Activated T-helper 1 cell treated with anti-CD3 and anti-CD28 coated beads, Interleukin-12 subunit alpha, Interleukin-12 subunit beta, Interleukin-2, Interleukin-4 antibody, amounts not matched to agents 30 ng/mL and 10 ng/mL and 1 ng/mL, durations not matched to agents 14 hours and 24 hours and 36 hours (primary cell): Measurements from ENCODE around the gene RASA3. TPM values are rescaled to one million over a fixed set of nuclear protein-coding genes. Genes with fewer than 3 reads are reported as not detected.
"Not testable (repeated sequence)": the region's sequence is repeated elsewhere in the genome, so short reads cannot be mapped to it uniquely, and the experiment has no call there.

Experiments
- DNase-seq: peaks from one replicate; pipeline ENCODE4 v3.0.0; 2021; ENCODE audit warnings: low spot score
- H3K27ac Mint-ChIP-seq: one replicate; pipeline ENCODE4 v1.8.0; 2021; ENCODE audit warnings: mild to moderate bottlenecking, mixed read lengths
- H3K27me3 Mint-ChIP-seq: one replicate; pipeline ENCODE4 v1.8.0; 2022; ENCODE audit warnings: mild to moderate bottlenecking, moderate library complexity, mixed read lengths; ENCODE audit not compliant: insufficient read depth
- H3K36me3 Mint-ChIP-seq: one replicate; pipeline ENCODE4 v1.8.0; 2021; ENCODE audit warnings: low read depth, mixed read lengths
- H3K4me1 Mint-ChIP-seq: one replicate; pipeline ENCODE4 v1.8.0; 2021; ENCODE audit warnings: low read depth, mixed read lengths
- H3K4me3 Mint-ChIP-seq: one replicate; pipeline ENCODE4 v1.8.0; 2021; ENCODE audit warnings: mild to moderate bottlenecking, moderate library complexity, mixed read lengths
- H3K9me3 Mint-ChIP-seq: one replicate; pipeline ENCODE4 v1.8.0; 2021; ENCODE audit warnings: mixed read lengths
- intact Hi-C: fragments of 100-400 bp; cut with micrococcal nuclease; formaldehyde crosslinking; loops from one replicate; pipeline ENCODE4 v1.15.1; 2024
- total RNA-seq: library from RNA; stranded (reverse); gene quantifications from 2 replicates; pipeline ENCODE4 v1.2.3, GENCODE V29; 2022

Gene RASA3
- total RNA-seq, 1 donor from 2014 or later: 23.5 TPM

- Mint-ChIP-seq H3K9me3 (peaks cover 5% of the 10 kb centered on the region), H3K4me1 (peaks cover 59% of the 10 kb centered on the region), H3K27ac (no peak overlapping the region), H3K27me3 (peaks cover 16% of the 10 kb centered on the region), H3K4me3 (no peak overlapping the region), H3K36me3 (peaks cover 14% of the 10 kb centered on the region)
- intact Hi-C loops: no loop called here
- DNase-seq: no peak
Observed at GRCh38 chr13:114164053-114164452, 31.6 kb upstream of the RASA3 start.

GRCh38 chr13:114162533-114162922 lies 30.1 kb upstream of the RASA3 start:
- Mint-ChIP-seq H3K9me3 (peaks cover 9% of the 10 kb centered on the region), H3K27me3 (peaks cover 11% of the 10 kb centered on the region), H3K36me3 (peaks cover 17% of the 10 kb centered on the region), H3K27ac (no peak overlapping the region), H3K4me3 (no peak overlapping the region), H3K4me1 (peaks cover 60% of the 10 kb centered on the region)
- intact Hi-C loops: no loop called here
- DNase-seq: no peak

GRCh38 chr13:114161644-114162532 lies 29.5 kb upstream of the RASA3 start:
- H3K27ac Mint-ChIP-seq: peak overlapping the region; percentile 29
- peak overlapping the region; percentile 52 for H3K4me3 Mint-ChIP-seq
- no peak for DNase-seq
- H3K4me1 Mint-ChIP-seq: peaks cover 64% of the 10 kb centered on the region
- peaks cover 9% of the 10 kb centered on the region for H3K9me3 Mint-ChIP-seq
- H3K27me3 Mint-ChIP-seq: peaks cover 11% of the 10 kb centered on the region
- intact Hi-C loops: no loop called here
- H3K36me3 Mint-ChIP-seq: peaks cover 15% of the 10 kb centered on the region

GRCh38 chr13:114161028-114161556 lies 28.7 kb upstream of the RASA3 start:
- peaks cover 11% of the 10 kb centered on the region for H3K27me3 Mint-ChIP-seq
- intact Hi-C loops: no loop called here
- H3K9me3 Mint-ChIP-seq: peaks cover 9% of the 10 kb centered on the region
- no peak overlapping the region for H3K4me3 Mint-ChIP-seq
- H3K4me1 Mint-ChIP-seq: peaks cover 72% of the 10 kb centered on the region
- peaks cover 19% of the 10 kb centered on the region for H3K36me3 Mint-ChIP-seq
- no peak for DNase-seq
- H3K27ac Mint-ChIP-seq: no peak overlapping the region

GRCh38 chr13:114158869-114159666 lies 26.6 kb upstream of the RASA3 start:
- H3K9me3 Mint-ChIP-seq, H3K4me3 Mint-ChIP-seq, intact Hi-C loops, H3K27ac Mint-ChIP-seq, H3K27me3 Mint-ChIP-seq, DNase-seq: not testable (repeated sequence)
- peaks cover 15% of the 10 kb centered on the region for H3K36me3 Mint-ChIP-seq
- peaks cover 67% of the 10 kb centered on the region for H3K4me1 Mint-ChIP-seq

- no peak for DNase-seq
- intact Hi-C loops: no loop called here
- Mint-ChIP-seq H3K27ac (no peak overlapping the region), H3K4me1 (peaks cover 71% of the 10 kb centered on the region), H3K9me3 (peaks cover 16% of the 10 kb centered on the region), H3K27me3 (peaks cover 9% of the 10 kb centered on the region), H3K36me3 (peaks cover 18% of the 10 kb centered on the region), H3K4me3 (no peak overlapping the region)
Observed at GRCh38 chr13:114157869-114158495, 25.6 kb upstream of the RASA3 start.

GRCh38 chr13:114155926-114156883 lies 23.8 kb upstream of the RASA3 start:
- Mint-ChIP-seq H3K27ac (peak overlapping the region; percentile 94), H3K36me3 (peaks cover 17% of the 10 kb centered on the region), H3K4me3 (peak overlapping the region; percentile 69), H3K4me1 (peaks cover 71% of the 10 kb centered on the region), H3K9me3 (peaks cover 16% of the 10 kb centered on the region), H3K27me3 (peaks cover 6% of the 10 kb centered on the region)
- no peak for DNase-seq
- intact Hi-C loops: loop anchor here (2.0 kb wide), 1 partner anchor 15 kb away; no protein-coding TSS in a partner anchor

GRCh38 chr13:114155320-114155719 lies 22.9 kb upstream of the RASA3 start:
- H3K27ac Mint-ChIP-seq: no peak overlapping the region
- H3K9me3 Mint-ChIP-seq: peaks cover 16% of the 10 kb centered on the region
- H3K4me3 Mint-ChIP-seq: no peak overlapping the region
- no peak for DNase-seq
- H3K27me3 Mint-ChIP-seq: peaks cover 6% of the 10 kb centered on the region
- intact Hi-C loops: loop anchor here (2.0 kb wide), 1 partner anchor 15 kb away; no protein-coding TSS in a partner anchor
- H3K36me3 Mint-ChIP-seq: peaks cover 17% of the 10 kb centered on the region
- H3K4me1 Mint-ChIP-seq: peaks cover 76% of the 10 kb centered on the region

- Mint-ChIP-seq H3K4me3 (peak overlapping the region; percentile 62), H3K9me3 (peaks cover 15% of the 10 kb centered on the region), H3K27ac (peak overlapping the region; percentile 85), H3K36me3 (peaks cover 15% of the 10 kb centered on the region), H3K27me3 (peaks cover under 1% of the 10 kb centered on the region), H3K4me1 (peaks cover 76% of the 10 kb centered on the region)
- intact Hi-C loops: loop anchor here (2.0 kb wide), 1 partner anchor 14 kb away; no protein-coding TSS in a partner anchor
- DNase-seq: no peak
Observed at GRCh38 chr13:114154476-114154875, 22.1 kb upstream of the RASA3 start.

- H3K4me1 Mint-ChIP-seq: peaks cover 82% of the 10 kb centered on the region
- peak overlapping the region; percentile 23 for H3K4me3 Mint-ChIP-seq
- H3K27ac Mint-ChIP-seq: peak overlapping the region; percentile 27
- intact Hi-C loops: loop anchor here (2.0 kb wide), 1 partner anchor 13 kb away; no protein-coding TSS in a partner anchor
- no peaks in the 10 kb centered on the region for H3K27me3 Mint-ChIP-seq
- no peak for DNase-seq
- H3K9me3 Mint-ChIP-seq: peaks cover 6% of the 10 kb centered on the region
- peaks cover 12% of the 10 kb centered on the region for H3K36me3 Mint-ChIP-seq
Observed at GRCh38 chr13:114153485-114154080, 21.2 kb upstream of the RASA3 start.

GRCh38 chr13:114152831-114153371 lies 20.5 kb upstream of the RASA3 start:
- Mint-ChIP-seq H3K36me3 (peaks cover 10% of the 10 kb centered on the region), H3K27ac (no peak overlapping the region), H3K9me3 (peaks cover 6% of the 10 kb centered on the region), H3K4me1 (peaks cover 83% of the 10 kb centered on the region), H3K4me3 (no peak overlapping the region), H3K27me3 (no peaks in the 10 kb centered on the region)
- DNase-seq: no peak
- intact Hi-C loops: no loop called here
